Trophoblast cell (in vitro differentiated cells and primary cell): ENCODE measurements around the gene AQP12A.
"Not testable (repeated sequence)": the region's sequence is repeated elsewhere in the genome, so short reads cannot be mapped to it uniquely, and the experiment has no call there.

Source experiments
- DNase-seq, 2 donors: peaks; one replicate each; pipeline ENCODE4 v3.0.0-alpha.2; 2016
- H2AFZ ChIP-seq: 2 replicates; pipeline ENCODE4 v1.6.1; 2013; ENCODE audit warnings: low read length, moderate library complexity, mild to moderate bottlenecking; ENCODE audit not compliant: insufficient read depth, poor library complexity
- H2AK5ac ChIP-seq: 2 replicates; pipeline ENCODE4 v1.6.1; 2013; ENCODE audit warnings: mild to moderate bottlenecking, low read length
- H2BK120ac ChIP-seq: 2 replicates; pipeline ENCODE4 v1.6.1; 2013; ENCODE audit warnings: low read length, mild to moderate bottlenecking, moderate library complexity; ENCODE audit not compliant: insufficient read depth, poor library complexity
- H2BK12ac ChIP-seq: 2 replicates; pipeline ENCODE4 v1.6.1; 2013; ENCODE audit warnings: mild to moderate bottlenecking, low read length, moderate library complexity
- H2BK5ac ChIP-seq: 2 replicates; pipeline ENCODE4 v1.6.1; 2013; ENCODE audit warnings: low read length, low read depth, moderate library complexity, mild to moderate bottlenecking; ENCODE audit not compliant: poor library complexity
- H3K14ac ChIP-seq: 2 replicates; pipeline ENCODE4 v1.6.1; 2013; ENCODE audit warnings: mild to moderate bottlenecking, low read length
- H3K18ac ChIP-seq: 2 replicates; pipeline ENCODE4 v1.6.1; 2013; ENCODE audit warnings: mild to moderate bottlenecking, low read length
- H3K23ac ChIP-seq: 2 replicates; pipeline ENCODE4 v1.6.1; 2013; ENCODE audit warnings: low read length
- H3K27ac ChIP-seq: 2 replicates; pipeline ENCODE4 v1.5.1; 2013; ENCODE audit warnings: low read depth, mild to moderate bottlenecking, inconsistent platforms, low read length, moderate library complexity
- H3K27me3 ChIP-seq: 2 replicates; pipeline ENCODE4 v1.6.1; 2013; ENCODE audit warnings: inconsistent platforms, mild to moderate bottlenecking, low read length, moderate library complexity; ENCODE audit not compliant: insufficient read depth
- H3K36me3 ChIP-seq, 2 experiments: 1 replicate in 1 of 2; 2 replicates in 1 of 2; pipeline ENCODE4 v1.6.1; 2013; ENCODE audit warnings: low read length in 2 of 2, mild to moderate bottlenecking in 2 of 2, moderate library complexity in 1 of 2; ENCODE audit not compliant: insufficient read depth in 2 of 2, control insufficient read depth in 1 of 2
- H3K4ac ChIP-seq: 2 replicates; pipeline ENCODE4 v1.6.1; 2013; ENCODE audit warnings: low read depth, mild to moderate bottlenecking, low read length, moderate library complexity
- H3K4me1 ChIP-seq, 2 experiments: 1 replicate in 1 of 2; 2 replicates in 1 of 2; pipeline ENCODE4 v1.6.1; 2013; ENCODE audit warnings: low read length in 2 of 2, mild to moderate bottlenecking in 2 of 2, moderate library complexity in 1 of 2; ENCODE audit not compliant: insufficient read depth in 2 of 2, control insufficient read depth in 1 of 2
- H3K4me2 ChIP-seq: 2 replicates; pipeline ENCODE4 v1.6.1; 2013; ENCODE audit warnings: inconsistent platforms, mild to moderate bottlenecking, low read length, moderate library complexity
- H3K4me3 ChIP-seq: 2 replicates; pipeline ENCODE4 v1.5.1; 2013; ENCODE audit warnings: mild to moderate bottlenecking, low read depth, low read length, inconsistent platforms
- H3K79me1 ChIP-seq: one replicate; pipeline ENCODE4 v1.6.1; 2013; ENCODE audit warnings: low read length
- H3K79me2 ChIP-seq: 2 replicates; pipeline ENCODE4 v1.6.1; 2013; ENCODE audit warnings: low read length, mild to moderate bottlenecking; ENCODE audit not compliant: control insufficient read depth, insufficient read depth, poor library complexity
- H3K9ac ChIP-seq: 2 replicates; pipeline ENCODE4 v1.6.1; 2013; ENCODE audit warnings: mild to moderate bottlenecking, low read length
- H3K9me3 ChIP-seq: 2 replicates; pipeline ENCODE4 v1.6.1; 2013; ENCODE audit warnings: low read depth, mild to moderate bottlenecking, control low read depth, inconsistent platforms, low read length; ENCODE audit not compliant: insufficient read depth
- H4K12ac ChIP-seq: 2 replicates; pipeline ENCODE4 v1.6.1; 2013; ENCODE audit warnings: low read depth, mild to moderate bottlenecking, low read length, moderate library complexity
- H4K8ac ChIP-seq: 2 replicates; pipeline ENCODE4 v1.6.1; 2013; ENCODE audit warnings: low read depth, mild to moderate bottlenecking, low read length, moderate library complexity
- H4K91ac ChIP-seq: one replicate; pipeline ENCODE4 v1.6.1; 2013; ENCODE audit warnings: low read depth, mild to moderate bottlenecking, low read length, moderate library complexity
- WGBS: extraction: QIAGEN DNeasy Blood & Tissue Kit; methylation state at CpG from one replicate; pipeline ENCODE4 v1.1.7; 2013; ENCODE audit warnings: missing lambda C conversion rate; ENCODE audit not compliant: insufficient read length, insufficient coverage; ENCODE audit errors: extremely low coverage; 5-methylcytosine and 5-hydroxymethylcytosine counted together

Gene AQP12A

DNA sequence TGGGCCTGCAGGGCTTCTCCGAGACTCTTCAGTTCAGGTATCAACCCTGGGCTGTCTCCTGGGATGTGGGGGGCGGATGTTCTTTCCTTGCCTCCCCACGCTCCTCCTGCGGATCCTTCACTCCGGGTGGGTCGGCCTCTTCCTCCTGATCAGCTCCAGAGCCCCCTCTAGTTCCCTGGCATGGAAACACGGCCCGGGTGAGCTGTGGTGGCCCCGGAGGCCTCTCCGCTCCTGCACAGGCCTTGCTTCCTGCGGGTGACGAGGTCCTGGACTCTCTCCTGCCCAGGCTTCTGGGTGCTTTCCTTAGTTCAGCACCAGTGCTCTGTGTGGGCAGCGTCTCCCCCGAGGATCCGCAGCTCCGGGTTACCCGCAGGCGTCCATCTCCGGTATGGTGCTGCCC, 3.9 kb downstream of the AQP12A start:
- not testable (repeated sequence) for H3K79me1 ChIP-seq, H4K8ac ChIP-seq, H3K9me3 ChIP-seq, H3K36me3 ChIP-seq, H3K79me2 ChIP-seq, H4K12ac ChIP-seq, H3K18ac ChIP-seq, H3K27ac ChIP-seq, H3K4me1 ChIP-seq, H2BK120ac ChIP-seq, DNase-seq, H3K4me3 ChIP-seq, H2BK12ac ChIP-seq, H2BK5ac ChIP-seq, H3K27me3 ChIP-seq, H3K14ac ChIP-seq, H2AK5ac ChIP-seq, H3K4ac ChIP-seq, H3K4me2 ChIP-seq, H3K23ac ChIP-seq, H4K91ac ChIP-seq, H2AFZ ChIP-seq, H3K9ac ChIP-seq
- no CpG with 5 or more reads among the region's 19 CpGs for WGBS

DNA sequence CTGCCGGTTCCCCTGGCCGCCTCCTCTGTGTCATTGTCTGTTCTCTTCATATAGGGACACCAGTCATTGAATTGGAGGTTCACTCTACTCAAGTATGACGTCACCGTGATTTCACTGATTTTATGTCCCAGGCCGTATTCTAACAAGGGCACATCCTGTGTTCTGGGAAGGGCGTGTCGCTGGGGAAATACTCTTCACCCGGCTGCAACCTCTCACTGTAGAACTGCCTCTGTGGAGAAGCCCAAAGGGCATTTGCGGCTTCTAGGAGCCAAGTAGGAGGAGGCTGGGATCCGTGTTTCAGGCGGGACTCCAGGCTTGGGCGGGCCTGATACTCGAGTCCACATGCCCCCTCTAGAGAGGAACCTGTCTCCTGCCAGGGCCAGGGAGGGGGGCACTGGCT, 4.8 kb downstream of the AQP12A start:
- not testable (repeated sequence) for H4K8ac ChIP-seq, H3K9ac ChIP-seq, DNase-seq, H3K27me3 ChIP-seq, H3K4ac ChIP-seq, H3K9me3 ChIP-seq, H3K27ac ChIP-seq, H3K79me2 ChIP-seq, H2BK5ac ChIP-seq, H3K4me1 ChIP-seq, H4K91ac ChIP-seq, H4K12ac ChIP-seq, H3K4me2 ChIP-seq, H3K23ac ChIP-seq, H3K14ac ChIP-seq, H2BK120ac ChIP-seq, H3K18ac ChIP-seq, H3K79me1 ChIP-seq, H3K4me3 ChIP-seq, H2AFZ ChIP-seq, H2BK12ac ChIP-seq, H2AK5ac ChIP-seq, H3K36me3 ChIP-seq
- WGBS: no CpG with 5 or more reads among the region's 13 CpGs

DNA sequence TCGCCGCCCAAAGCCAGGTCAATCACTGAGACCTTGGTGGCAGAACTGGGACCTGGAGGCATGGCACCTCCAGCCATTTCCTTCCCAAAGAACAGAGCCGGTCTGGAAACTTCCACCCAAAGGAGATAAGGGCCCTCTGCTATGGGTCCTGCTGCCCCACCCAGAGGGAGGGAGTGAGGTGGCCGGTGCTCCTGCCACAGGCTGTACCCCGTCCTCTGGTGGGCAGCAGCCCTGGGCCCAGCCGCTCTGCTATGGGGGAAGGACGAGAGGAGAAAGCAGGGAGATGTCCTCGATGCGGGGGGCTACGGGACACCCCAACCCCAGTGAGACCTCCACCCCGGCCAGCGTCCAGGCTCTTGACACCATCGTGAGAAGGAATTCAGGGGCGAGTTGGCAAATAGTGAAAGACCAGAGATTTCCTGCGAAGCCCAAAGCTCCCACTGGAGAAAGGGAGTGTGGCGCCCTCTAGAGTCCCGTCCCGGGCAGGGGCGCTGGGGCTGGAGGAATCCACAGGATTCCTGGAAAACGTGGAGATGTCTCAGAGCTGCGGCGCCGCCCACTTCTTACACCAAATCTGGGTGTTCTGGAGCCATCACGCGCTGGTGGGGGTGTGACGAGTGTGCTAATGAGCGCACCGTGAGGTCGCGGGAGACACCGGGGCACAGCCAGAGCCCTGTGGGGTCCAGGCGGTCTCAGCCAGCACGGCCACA, 7.3 kb downstream of the AQP12A start:
- H3K4me2 ChIP-seq, H4K8ac ChIP-seq, H3K14ac ChIP-seq, H2BK12ac ChIP-seq, DNase-seq, H3K9me3 ChIP-seq, H2BK5ac ChIP-seq, H3K4ac ChIP-seq, H3K27ac ChIP-seq, H3K79me1 ChIP-seq, H3K23ac ChIP-seq, H3K36me3 ChIP-seq, H3K27me3 ChIP-seq, H2AK5ac ChIP-seq, H2BK120ac ChIP-seq, H4K12ac ChIP-seq, H3K9ac ChIP-seq, H2AFZ ChIP-seq, H3K4me1 ChIP-seq, H3K18ac ChIP-seq, H3K4me3 ChIP-seq, H3K79me2 ChIP-seq, H4K91ac ChIP-seq: not testable (repeated sequence)
- no CpG with 5 or more reads among the region's 33 CpGs for WGBS

DNA sequence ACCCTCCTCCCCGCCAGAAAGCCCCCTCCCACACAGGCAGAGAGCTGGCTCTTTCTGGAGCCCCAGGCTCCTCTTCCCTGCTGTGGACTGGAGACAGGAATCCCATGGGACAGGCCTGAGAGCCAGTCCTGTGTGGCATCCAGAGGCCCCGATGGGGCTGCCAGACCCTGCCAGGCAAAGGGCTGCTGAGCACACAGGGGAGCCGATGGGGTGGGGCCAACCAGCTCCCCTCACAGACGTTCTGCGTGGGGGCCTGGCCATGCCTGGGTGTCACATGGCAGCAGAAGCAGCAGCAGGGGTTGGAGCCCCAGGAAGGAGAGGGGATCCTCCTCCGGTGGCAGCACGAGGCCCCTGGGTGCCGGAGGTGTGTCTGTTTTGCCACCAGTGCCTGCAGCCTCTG, 8.2 kb downstream of the AQP12A start:
- not testable (repeated sequence) for H3K9me3 ChIP-seq, DNase-seq, H3K4me2 ChIP-seq, H2BK5ac ChIP-seq, H2BK12ac ChIP-seq, H3K23ac ChIP-seq, H4K8ac ChIP-seq, H3K27me3 ChIP-seq, H3K27ac ChIP-seq, H3K79me1 ChIP-seq, H3K36me3 ChIP-seq, H4K12ac ChIP-seq, H3K79me2 ChIP-seq, H3K14ac ChIP-seq, H2AFZ ChIP-seq, H3K18ac ChIP-seq, H4K91ac ChIP-seq, H3K4ac ChIP-seq, H3K4me1 ChIP-seq, H2BK120ac ChIP-seq, H3K4me3 ChIP-seq, H2AK5ac ChIP-seq, H3K9ac ChIP-seq
- WGBS: no CpG with 5 or more reads among the region's 8 CpGs
